Suprapubic skin (tissue), 4 donors: Measurements from ENCODE around the gene PNPT1. TPM values are rescaled to one million over a fixed set of nuclear protein-coding genes. Genes with fewer than 3 reads are reported as not detected.
A peak's percentile ranks its signal among the peaks of the same experiment; 100 is the strongest.
"Not testable (repeated sequence)": the region's sequence is repeated elsewhere in the genome, so short reads cannot be mapped to it uniquely, and the experiment has no call there.

Experiments
- DNase-seq, 2 donors: peaks; one replicate each; pipeline ENCODE4 v3.0.0-alpha.2; 2019; ENCODE audit warnings: low spot score in 2 of 2
- H3K27ac ChIP-seq: fragments of 200-600 bp; sonication (generic); one replicate; pipeline ENCODE4 v1.5.1; 2019
- H3K27me3 ChIP-seq: fragments of 200-600 bp; sonication (generic); one replicate; pipeline ENCODE4 v1.5.1; 2019
- H3K36me3 ChIP-seq: fragments of 200-600 bp; sonication (generic); one replicate; pipeline ENCODE4 v1.5.1; 2019
- H3K4me1 ChIP-seq: fragments of 200-600 bp; sonication (generic); one replicate; pipeline ENCODE4 v1.5.1; 2019
- H3K4me3 ChIP-seq: fragments of 200-600 bp; sonication (generic); one replicate; pipeline ENCODE4 v1.5.1; 2019; ENCODE audit warnings: mild to moderate bottlenecking
- H3K9me3 ChIP-seq: fragments of 200-600 bp; sonication (generic); one replicate; pipeline ENCODE4 v1.5.1; 2019
- EP300 ChIP-seq: sonication (generic); formaldehyde crosslinking; IDR thresholded peaks from one replicate; pipeline ENCODE4 v1.6.1; 2017; ENCODE audit warnings: antibody characterized with exemption
- POLR2A ChIP-seq, 2 donors: fragments of 450-650 bp; IDR thresholded peaks; one replicate each; pipeline ENCODE4 v1.6.1; 2017; ENCODE audit warnings: antibody characterized with exemption in 2 of 2, mild to moderate bottlenecking in 2 of 2, moderate library complexity in 2 of 2
- POLR2AphosphoS5 ChIP-seq, 3 donors: sonication (generic); formaldehyde crosslinking; IDR thresholded peaks; one replicate each; pipeline ENCODE4 v1.6.1; 2017; ENCODE audit warnings: antibody characterized with exemption in 3 of 3
- WGBS: methylation state at CpG from one replicate; pipeline ENCODE4 v1.1.5; 2018; 5-methylcytosine and 5-hydroxymethylcytosine counted together
- total RNA-seq, 4 donors: library from RNA; depleted of rRNA; stranded (reverse); fragments of >200 nt; gene quantifications; one replicate each; pipeline ENCODE4 v1.1.0, GENCODE V29; 2016
- TF ChIP-seq, protein P1 (sequence below), 2 donors: fragments of 200-600 bp in 1 of 2; fragments of 450-650 bp in 1 of 2; sonication (generic) in 1 of 2; IDR thresholded peaks; one replicate each; pipeline ENCODE4 v1.5.1; 2016 to 2019; ENCODE audit warnings: antibody characterized with exemption in 2 of 2, mild to moderate bottlenecking in 1 of 2, moderate library complexity in 1 of 2

The PNPT1 gene
- 10 to 100 TPM in 3 of 4 donors, 1 to 10 TPM in 1; 8.4 to 12.4 (median 10.9) TPM for total RNA-seq

DNA sequence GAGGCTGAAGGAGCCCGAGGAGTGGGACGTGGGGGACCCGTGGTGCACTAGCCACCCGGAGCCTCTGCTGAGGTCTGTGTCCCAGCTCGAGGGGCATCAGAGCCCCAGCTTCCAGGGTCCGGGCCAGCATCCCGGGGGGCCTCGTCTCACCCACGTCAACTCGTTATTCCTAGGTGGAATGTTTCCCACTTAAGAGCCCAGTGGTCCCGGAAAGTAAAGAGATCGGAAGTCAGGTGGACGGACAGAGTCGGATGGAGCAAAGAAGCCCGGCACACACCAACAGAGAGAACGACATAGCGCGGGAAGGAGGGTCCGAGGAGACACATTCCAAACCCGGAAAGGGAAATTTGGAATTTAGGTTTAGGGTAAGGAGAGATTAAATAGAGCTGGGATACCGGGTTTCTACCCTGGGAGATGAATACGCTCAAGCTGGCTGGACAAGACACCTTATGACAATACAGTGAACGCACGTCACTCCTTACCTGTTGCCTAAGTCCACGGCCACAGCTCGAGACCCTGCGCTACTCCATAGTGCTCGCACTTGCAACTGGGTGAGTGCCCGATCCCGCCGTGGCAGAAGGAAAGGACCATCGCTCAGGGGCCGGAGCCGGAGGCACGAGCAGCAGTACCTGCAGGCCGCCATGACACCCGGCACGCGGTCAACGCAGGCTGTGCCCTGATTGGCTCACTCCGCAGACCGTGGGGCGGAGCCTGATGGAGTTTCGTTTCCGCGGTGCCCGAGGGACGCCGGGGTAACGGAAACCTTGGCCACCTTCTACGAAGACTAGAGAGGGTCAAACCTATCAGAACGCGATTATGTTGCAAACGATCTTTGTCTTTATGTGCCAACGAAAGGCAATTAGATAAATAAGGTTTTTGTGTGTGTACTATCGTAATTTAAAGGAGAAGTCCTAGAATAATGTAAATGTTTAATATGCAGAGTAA, at the start of gene PNPT1:
Gene PNPT1, minus strand, starts transcription at position 664 of the 945 bp plus-strand sequence. Its CDS starts 21 bp downstream, at position 643.
- TF ChIP-seq, protein P1, sequence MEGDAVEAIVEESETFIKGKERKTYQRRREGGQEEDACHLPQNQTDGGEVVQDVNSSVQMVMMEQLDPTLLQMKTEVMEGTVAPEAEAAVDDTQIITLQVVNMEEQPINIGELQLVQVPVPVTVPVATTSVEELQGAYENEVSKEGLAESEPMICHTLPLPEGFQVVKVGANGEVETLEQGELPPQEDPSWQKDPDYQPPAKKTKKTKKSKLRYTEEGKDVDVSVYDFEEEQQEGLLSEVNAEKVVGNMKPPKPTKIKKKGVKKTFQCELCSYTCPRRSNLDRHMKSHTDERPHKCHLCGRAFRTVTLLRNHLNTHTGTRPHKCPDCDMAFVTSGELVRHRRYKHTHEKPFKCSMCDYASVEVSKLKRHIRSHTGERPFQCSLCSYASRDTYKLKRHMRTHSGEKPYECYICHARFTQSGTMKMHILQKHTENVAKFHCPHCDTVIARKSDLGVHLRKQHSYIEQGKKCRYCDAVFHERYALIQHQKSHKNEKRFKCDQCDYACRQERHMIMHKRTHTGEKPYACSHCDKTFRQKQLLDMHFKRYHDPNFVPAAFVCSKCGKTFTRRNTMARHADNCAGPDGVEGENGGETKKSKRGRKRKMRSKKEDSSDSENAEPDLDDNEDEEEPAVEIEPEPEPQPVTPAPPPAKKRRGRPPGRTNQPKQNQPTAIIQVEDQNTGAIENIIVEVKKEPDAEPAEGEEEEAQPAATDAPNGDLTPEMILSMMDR (IDR thresholded peaks at IDR 0.05): no peak
- peak; percentile 34 to 85 (median 84) for TF ChIP-seq POLR2AphosphoS5 (IDR thresholded peaks at IDR 0.05)
- WGBS: under 1% methylated on average over 48 of the region's 56 CpGs
- Histone ChIP-seq H3K27ac (peak within 1 kb of the TSS; percentile 28), H3K4me3 (peak within 1 kb of the TSS; percentile 77), H3K27me3 (peaks cover 2% of the 10 kb centered on the region), H3K9me3 (no peaks in the 10 kb centered on the region), H3K4me1 (peaks cover 15% of the 10 kb centered on the region), H3K36me3 (no peaks in the 10 kb centered on the region)
- DNase-seq: peak; percentile 95 to 96

DNA sequence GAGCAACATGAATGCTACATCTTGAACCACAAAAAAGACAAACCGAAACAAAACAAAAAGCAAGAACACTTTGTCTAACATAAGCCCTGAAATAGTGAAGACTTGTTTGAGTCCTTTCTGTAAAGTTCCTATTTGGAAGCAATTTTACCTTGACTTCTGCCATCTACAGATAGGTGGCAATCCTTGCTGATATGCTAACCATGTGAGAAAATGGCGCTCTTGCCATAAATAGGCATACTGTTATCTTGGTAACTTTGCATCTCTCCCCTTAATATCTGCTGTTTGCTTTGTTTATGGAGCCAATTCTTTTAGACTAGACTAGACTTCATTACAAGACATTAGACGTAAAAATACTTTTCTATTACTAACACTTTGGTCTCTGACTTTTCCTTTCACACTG, 49.4 kb upstream of the PNPT1 start:
- 93% methylated on average over 3 of the region's 3 CpGs for WGBS
- DNase-seq: no peak

DNA sequence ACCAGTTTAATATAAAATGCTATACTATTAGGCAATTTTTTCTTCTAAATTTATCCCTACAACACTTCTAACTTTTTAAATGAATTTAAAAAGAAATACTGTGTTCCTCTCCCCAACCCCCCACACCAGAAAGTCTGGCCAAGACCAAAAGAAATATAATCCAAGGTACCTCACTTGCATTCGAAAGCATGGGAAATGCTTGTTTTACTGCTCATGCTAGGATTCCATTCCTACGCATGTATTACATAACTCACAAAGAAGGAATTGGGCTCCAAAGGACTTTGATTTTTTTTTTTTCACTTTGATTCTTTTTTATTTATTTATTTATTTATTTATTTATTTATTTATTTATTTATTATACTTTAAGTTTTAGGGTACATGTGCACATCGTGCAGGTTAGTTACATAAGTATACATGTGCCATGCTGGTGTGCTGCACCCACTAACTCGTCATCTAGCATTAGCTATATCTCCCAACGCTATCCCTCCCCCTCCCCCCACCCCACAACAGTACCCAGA, 42.4 kb upstream of the PNPT1 start:
- not testable (repeated sequence) for H3K4me1 ChIP-seq, H3K9me3 ChIP-seq, H3K36me3 ChIP-seq, H3K4me3 ChIP-seq, DNase-seq, H3K27ac ChIP-seq, H3K27me3 ChIP-seq
- 88% methylated on average over 5 of the region's 5 CpGs for WGBS

More for the DNA sequence above, 49.4 kb upstream of the PNPT1 start:
- H3K4me1 ChIP-seq: no peaks in the 10 kb centered on the region
- no peaks in the 10 kb centered on the region for H3K9me3 ChIP-seq
- no peak for TF ChIP-seq POLR2A (IDR thresholded peaks at IDR 0.05)
- TF ChIP-seq, protein P1 (IDR thresholded peaks at IDR 0.05): no peak
- TF ChIP-seq POLR2AphosphoS5 (IDR thresholded peaks at IDR 0.05): no peak
- TF ChIP-seq EP300: no peak
- H3K27me3 ChIP-seq: no peaks in the 10 kb centered on the region
- H3K4me3 ChIP-seq: no peak overlapping the region
- no peaks in the 10 kb centered on the region for H3K36me3 ChIP-seq
- H3K27ac ChIP-seq: no peak overlapping the region

DNA sequence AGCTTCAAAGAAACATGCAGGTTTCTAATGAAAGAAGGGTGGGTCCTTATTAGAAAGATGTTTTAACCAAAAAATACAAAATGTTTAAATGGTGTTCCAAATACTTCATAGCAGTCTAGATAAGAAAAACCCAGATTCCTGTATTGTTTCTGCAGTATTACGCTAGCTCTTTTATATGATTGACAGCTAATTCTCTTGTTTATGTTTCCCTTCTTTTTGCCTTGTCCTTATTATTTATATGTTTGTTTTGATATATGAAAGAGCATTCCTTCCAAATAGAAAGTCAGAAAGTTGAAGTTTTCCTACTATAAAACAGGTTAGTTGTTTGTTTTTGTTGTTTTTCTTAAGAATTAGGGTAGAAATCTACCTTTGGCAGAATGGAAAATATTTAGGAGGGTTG, 41.1 kb upstream of the PNPT1 start:
- WGBS: 94% methylated on average over 1 of the region's 1 CpG

DNA sequence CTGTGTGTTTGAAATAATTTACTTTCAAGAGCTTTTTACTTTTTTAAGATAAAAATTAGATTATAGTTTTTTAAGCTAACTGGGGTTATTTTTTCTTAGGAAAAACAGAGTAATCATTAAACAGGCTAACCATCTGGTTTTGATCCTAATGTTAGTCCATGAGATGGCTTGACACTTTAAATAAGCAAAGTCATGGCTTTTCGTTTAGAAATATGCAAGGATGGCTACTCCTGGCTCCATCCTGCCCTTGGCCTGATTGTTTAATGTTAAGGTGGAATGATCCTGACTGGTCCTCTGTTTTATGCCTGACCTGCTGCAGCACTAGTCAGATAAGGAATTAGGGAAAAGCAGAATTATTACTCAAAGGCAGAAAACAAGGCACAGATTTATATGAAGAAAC, 39.7 kb upstream of the PNPT1 start:
- Histone ChIP-seq H3K27ac (peak overlapping the region; percentile 22), H3K4me1 (no peaks in the 10 kb centered on the region), H3K27me3 (no peaks in the 10 kb centered on the region), H3K36me3 (no peaks in the 10 kb centered on the region), H3K4me3 (no peak overlapping the region), H3K9me3 (no peaks in the 10 kb centered on the region)
- TF ChIP-seq EP300: no peak
- TF ChIP-seq, protein P1 (IDR thresholded peaks at IDR 0.05): no peak
- no peak for TF ChIP-seq POLR2A (IDR thresholded peaks at IDR 0.05)
- TF ChIP-seq POLR2AphosphoS5 (IDR thresholded peaks at IDR 0.05): no peak
- WGBS: 40% methylated on average over 1 of the region's 1 CpG
- no peak for DNase-seq

More for the DNA sequence above, 41.1 kb upstream of the PNPT1 start:
- Histone ChIP-seq H3K27me3 (no peaks in the 10 kb centered on the region), H3K4me1 (no peaks in the 10 kb centered on the region), H3K27ac (no peak overlapping the region), H3K9me3 (no peaks in the 10 kb centered on the region), H3K36me3 (no peaks in the 10 kb centered on the region), H3K4me3 (no peak overlapping the region)
- DNase-seq: no peak
- TF ChIP-seq EP300 (no peak), POLR2AphosphoS5 (IDR thresholded peaks at IDR 0.05) (no peak), POLR2A (IDR thresholded peaks at IDR 0.05) (no peak)

DNA sequence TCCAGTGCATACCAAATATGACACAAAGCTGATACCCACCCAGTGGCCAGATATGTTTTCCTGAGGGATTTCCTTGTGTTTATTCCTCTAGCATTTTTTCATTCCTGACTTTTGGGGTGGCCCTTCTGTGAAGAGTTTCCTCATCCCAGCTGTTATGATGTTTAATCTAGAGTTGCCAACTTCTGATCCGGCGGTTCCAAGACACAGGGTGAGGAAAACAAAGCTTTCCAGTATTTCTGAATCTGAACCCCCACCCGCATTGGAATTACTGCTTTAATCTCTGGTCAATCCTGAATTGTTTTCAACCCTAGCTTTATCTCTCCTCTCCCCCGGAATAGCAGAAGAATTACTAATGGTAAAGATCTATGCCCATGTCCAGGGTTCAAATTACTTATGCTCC, 39.2 kb upstream of the PNPT1 start:
- H3K27ac ChIP-seq: peak overlapping the region; percentile 22

More for the DNA sequence above, 39.2 kb upstream of the PNPT1 start:
- TF ChIP-seq, protein P1 (IDR thresholded peaks at IDR 0.05): no peak
- Histone ChIP-seq H3K27me3 (no peaks in the 10 kb centered on the region), H3K4me3 (no peak overlapping the region), H3K9me3 (no peaks in the 10 kb centered on the region), H3K36me3 (no peaks in the 10 kb centered on the region), H3K4me1 (no peaks in the 10 kb centered on the region)
- no peak for DNase-seq
- 49% methylated on average over 4 of the region's 4 CpGs for WGBS
